GM21360 (cell line): Measurements from ENCODE around the gene LLGL1.

Experiments
- ATAC-seq: cut with Tn5 transposase; IDR thresholded peaks from one replicate; pipeline ENCODE4 v1.9.1; 2021; ENCODE audit warnings: mild to moderate bottlenecking, moderate library complexity; ENCODE audit not compliant: unreplicated experiment

Gene LLGL1

GRCh38 chr17:18228176-18228682 is 2.8 kb downstream of the LLGL1 start:
- ATAC-seq, result no peak

GRCh38 chr17:18229254-18229653 is 3.8 kb downstream of the LLGL1 start:
- ATAC-seq, result no peak

GRCh38 chr17:18229771-18230170 is 4.3 kb downstream of the LLGL1 start:
- ATAC-seq, result no peak

GRCh38 chr17:18230288-18231141 is 5.1 kb downstream of the LLGL1 start:
- ATAC-seq, result no peak

GRCh38 chr17:18231164-18231563 is 5.7 kb downstream of the LLGL1 start:
- no peak for ATAC-seq

- ATAC-seq, result no peak
These were observed 8.5 kb downstream of the LLGL1 start for GRCh38 chr17:18233803-18234518.

- no peak for ATAC-seq
These were observed 9.5 kb downstream of the LLGL1 start for GRCh38 chr17:18234853-18235380.

- no peak for ATAC-seq
These were observed 10.4 kb downstream of the LLGL1 start for GRCh38 chr17:18235743-18236256.

GRCh38 chr17:18236494-18236893 is 11.1 kb downstream of the LLGL1 start:
- no peak for ATAC-seq

- ATAC-seq, result no peak
These were observed 12.0 kb downstream of the LLGL1 start for GRCh38 chr17:18237461-18237860.

GRCh38 chr17:18238299-18238698 is 12.9 kb downstream of the LLGL1 start:
- ATAC-seq, result no peak

GRCh38 chr17:18240449-18240848 is 15.0 kb downstream of the LLGL1 start:
- no peak for ATAC-seq

- ATAC-seq, result no peak
These were observed 15.9 kb downstream of the LLGL1 start for GRCh38 chr17:18241229-18241871.

GRCh38 chr17:18245038-18245776 is 19.8 kb downstream of the LLGL1 start:
- ATAC-seq, result no peak

GRCh38 chr17:18246109-18246725 is 20.8 kb downstream of the LLGL1 start:
- ATAC-seq, result no peak

GRCh38 chr17:18246880-18247612 is 21.6 kb downstream of the LLGL1 start:
- ATAC-seq, result no peak

GRCh38 chr17:18247613-18248001 is 22.2 kb downstream of the LLGL1 start:
- no peak for ATAC-seq

- no peak for ATAC-seq
These were observed 22.9 kb downstream of the LLGL1 start for GRCh38 chr17:18248300-18248731.

- no peak for ATAC-seq
These were observed 23.4 kb downstream of the LLGL1 start for GRCh38 chr17:18248811-18249210.
